Activated CD4-positive, CD25-positive, alpha-beta regulatory T cell treated with anti-CD3 and anti-CD28 coated beads, Interleukin-2, amount 50 U/mL, for 16 hours (primary cell): Measurements from ENCODE around the gene GPANK1.

ENCODE experiments used
- DNase-seq: peaks from one replicate; pipeline ENCODE4 v3.0.0-alpha.2; 2020; ENCODE audit warnings: low read depth, low spot score

The GPANK1 gene

GRCh38 chr6:31663126-31663960, 1.5 kb downstream of the GPANK1 start:
- DNase-seq: no peak

DNA sequence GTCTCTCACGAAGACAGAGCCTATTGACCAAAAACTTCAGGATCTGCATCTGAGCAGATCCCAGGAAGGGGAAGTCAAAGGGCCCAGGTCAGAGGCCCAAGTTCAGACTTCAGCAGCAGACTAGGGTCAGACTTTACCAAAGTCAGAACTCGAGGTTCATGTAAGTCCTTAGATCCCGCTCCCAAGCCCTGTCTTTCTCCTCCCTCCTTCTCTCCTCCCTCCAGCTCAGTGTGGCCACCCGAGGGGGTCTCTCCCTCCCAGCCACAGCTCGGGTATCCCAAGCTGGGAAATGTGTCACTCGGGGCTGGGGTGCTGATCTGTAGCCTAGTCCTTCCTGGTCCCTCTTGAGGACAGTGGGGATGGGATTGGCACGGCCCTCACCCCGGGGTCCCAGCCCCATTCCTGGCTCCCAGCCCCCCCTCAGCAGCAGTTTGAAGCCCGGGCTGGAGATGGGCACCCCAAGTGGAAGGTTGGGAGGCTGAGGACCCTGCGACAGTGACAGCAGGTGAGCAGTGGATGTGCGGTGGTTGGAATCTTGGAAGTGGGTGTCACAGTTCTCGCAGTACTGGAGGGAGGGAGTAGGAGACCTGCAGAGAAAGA, 2.6 kb downstream of the GPANK1 start:
- no peak for DNase-seq

DNA sequence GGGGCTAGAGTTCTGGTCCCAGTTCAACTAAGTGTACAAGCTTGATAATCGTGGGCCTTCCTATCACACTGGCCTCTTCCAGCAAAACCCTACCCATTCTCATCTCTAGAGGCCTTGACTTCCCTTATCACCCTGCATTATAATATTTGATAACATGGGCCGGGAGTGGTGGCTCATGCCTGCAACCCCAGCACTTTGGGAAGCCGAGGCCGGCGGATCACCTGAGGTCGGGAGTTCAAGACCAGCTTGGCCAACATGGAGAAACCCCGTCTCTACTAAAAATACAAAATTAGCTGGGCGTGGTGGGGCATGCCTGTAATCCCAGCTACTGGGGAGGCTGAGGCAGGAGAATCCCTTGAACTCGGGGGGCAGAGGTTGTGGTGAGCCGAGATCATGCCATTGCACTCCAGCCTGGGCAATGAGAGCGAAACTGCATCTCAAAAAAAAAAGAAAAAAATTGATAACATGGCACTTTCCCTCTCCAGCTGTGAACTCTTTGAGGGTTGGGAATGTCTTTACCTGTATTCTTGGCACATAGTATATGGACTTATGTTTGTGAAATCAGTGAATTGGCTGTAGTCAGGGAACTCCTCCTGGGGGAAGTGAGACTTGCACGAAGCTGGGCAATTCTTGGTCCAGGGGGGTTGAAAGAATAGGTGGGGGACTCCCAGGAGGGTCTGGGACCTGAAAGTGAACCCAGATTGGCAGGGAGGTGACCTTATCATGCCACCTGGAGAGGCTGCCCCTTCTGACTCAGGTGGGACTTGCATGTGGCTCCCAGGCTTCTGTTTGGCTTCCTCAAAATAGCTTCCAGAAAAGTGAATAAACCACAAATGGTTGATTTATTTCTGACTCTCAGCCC, 3.3 kb downstream of the GPANK1 start:
- DNase-seq: no peak

- peak; percentile 50 for DNase-seq
These were observed 4.2 kb downstream of the GPANK1 start, which contains the start of gene C6orf47 for GRCh38 chr6:31660381-31661261. Gene C6orf47, minus strand, starts transcription at chr6:31660778. Its CDS starts 831 bp downstream, at chr6:31659947.

DNA sequence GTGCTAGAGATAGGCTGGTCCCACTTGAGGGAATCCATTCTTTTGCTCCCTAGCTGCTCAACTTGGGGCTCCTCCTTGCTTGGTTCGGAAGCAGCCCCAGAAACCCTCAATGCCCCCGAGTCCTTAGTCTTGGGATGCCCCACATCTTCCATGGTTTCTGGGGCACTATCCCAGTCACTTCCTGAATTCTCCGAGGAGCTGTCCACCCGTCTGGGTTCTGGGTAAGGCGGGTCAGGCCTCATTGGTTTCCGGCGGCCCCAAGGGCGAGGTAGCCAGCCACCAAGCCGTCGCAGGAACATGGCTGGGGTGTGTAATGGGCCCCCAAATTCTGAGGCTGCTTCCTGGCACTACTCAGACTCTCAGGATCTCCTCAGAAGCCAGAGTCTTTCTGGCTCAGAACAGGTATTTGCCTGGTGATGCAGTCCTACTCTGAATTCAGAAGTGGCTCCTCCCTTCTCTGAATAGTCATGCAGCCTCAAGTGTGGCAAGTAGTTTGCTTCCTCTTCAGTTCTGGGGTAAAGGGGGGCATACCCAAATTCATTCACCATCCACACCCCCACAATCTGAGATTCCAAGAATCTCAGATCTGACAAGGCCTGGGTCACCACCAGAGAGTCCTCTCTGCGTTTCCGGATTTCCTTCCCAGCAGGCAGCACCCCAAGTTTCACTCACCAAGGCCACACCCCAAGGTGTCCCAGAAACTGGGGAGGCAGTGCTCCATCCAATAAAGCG, 5.0 kb downstream of the GPANK1 start:
- no peak for DNase-seq

DNA sequence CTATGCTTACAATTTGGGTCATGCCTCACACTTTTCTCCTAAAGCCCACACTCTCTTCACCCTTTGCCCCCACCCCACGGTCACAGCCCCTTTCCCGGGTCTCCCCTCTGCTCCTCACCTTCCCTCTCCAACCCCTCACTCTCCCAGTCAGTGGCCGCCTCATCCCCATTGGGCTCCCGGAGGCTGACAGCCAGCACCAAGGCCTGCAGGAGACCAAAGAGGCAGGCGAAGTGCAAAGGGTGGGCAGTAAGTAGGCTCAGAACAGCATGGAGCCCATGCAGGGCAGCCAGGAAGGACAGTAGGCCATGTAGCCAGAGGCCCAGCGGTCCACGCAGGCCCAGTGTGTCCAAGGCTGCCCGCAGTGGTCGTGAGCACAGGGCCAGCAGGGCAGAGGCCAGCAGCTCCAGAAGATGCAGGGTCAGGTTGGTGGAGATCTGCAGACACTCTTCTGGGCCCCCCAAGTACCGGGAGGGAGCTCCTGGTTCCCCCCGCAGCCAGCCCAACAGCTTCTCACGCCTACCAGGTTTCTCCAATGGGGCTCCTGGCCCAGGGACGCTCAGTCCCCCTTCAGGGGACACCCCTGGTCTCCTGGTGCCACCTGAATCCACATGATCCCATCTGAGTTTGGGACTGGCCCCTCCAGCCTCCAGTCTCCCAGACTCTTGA, 5.7 kb downstream of the GPANK1 start:
- no peak for DNase-seq

GRCh38 chr6:31658158-31658688, 6.6 kb downstream of the GPANK1 start:
- DNase-seq: no peak

- DNase-seq: no peak
These were observed 7.2 kb downstream of the GPANK1 start for GRCh38 chr6:31657406-31658157.

GRCh38 chr6:31655349-31656237, 9.2 kb downstream of the GPANK1 start, which contains the start of gene APOM:
Gene APOM, plus strand, starts transcription at chr6:31655894. Its CDS starts 73 bp downstream, at chr6:31655967.
- DNase-seq: no peak

- no peak for DNase-seq
These were observed 10.0 kb downstream of the GPANK1 start for GRCh38 chr6:31654574-31655348.

DNA sequence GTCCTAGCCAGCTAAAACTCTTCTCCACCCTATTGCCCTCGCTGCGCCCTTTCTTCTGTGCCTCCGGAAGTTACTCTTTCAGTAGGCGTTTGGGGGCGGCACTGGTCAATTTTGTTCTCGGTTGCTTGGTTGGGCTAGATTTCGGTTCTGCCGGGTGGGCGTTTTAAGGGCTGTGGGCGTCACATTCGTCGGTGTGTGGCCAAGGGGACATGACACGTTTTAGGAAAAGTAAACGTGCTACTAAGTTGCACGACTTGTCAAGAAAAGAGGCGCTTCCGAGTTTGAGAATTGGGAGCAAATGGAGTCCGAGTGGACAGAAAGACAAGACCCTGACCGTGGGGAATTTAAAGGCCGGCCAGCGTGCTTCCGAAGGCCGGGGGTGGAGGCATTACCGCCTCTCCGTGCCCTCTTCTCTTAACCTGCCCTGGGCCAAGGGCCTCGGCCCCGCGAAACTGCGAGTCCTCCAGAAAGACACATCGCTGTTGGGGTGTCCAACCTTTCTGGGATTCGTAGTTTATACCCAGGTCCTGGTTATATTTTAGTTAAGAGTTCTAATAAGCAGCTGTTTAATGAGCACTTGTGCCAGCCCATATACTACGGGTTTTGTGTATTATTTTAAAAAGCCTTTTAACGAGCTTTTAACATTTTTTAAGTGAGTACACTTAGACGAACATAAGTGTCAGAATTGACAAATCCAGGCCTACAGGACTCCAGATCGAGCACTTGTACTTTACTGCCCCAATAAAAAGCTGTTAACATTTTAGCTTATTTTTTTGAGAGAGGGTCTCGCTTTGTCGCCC, 11.7 kb downstream of the GPANK1 start:
- no peak for DNase-seq

DNA sequence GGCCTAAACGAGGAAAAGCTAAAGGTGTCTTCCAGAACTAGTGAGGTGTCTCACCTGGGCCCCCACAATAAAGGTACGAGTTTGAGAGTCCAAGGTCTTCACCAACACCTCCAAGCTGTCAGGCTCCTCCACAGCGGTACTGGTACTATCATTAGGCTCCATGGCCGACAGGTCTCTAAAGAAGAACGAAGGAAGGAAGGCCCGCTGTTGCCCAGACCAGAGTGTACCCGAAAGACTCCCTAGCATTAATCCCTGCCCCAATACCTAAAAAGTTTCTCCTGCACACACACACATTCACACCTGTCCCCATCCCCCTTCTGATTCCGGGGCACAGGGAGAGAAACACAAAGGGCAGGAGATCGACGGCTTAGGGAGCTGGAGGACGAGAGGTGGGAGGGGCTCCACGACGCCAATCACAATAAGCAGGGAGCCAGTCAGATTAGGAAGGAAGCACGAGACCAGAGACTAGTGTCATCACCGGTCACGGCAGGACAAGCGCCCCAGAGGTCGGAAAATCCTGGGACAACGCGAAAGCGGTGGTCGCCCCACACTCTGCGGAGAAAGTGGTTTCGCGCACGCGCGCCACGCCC, 13.1 kb downstream of the GPANK1 start:
- DNase-seq: no peak

- no peak for DNase-seq
These were observed 19.5 kb downstream of the GPANK1 start for GRCh38 chr6:31645325-31645724.

- DNase-seq: no peak
These were observed 20.9 kb downstream of the GPANK1 start for GRCh38 chr6:31643818-31644454.
